OCI-M2 (cell line): ENCODE results near the gene CNOT6.
"Not testable (repeated sequence)": the region's sequence is repeated elsewhere in the genome, so short reads cannot be mapped to it uniquely, and the experiment has no call there.

ENCODE experiments used
- DNase-seq: peaks from one replicate; lab custom pipeline; 2025; ENCODE audit not compliant: unreplicated experiment; lab: John Stamatoyannopoulos, UW

Gene CNOT6

GRCh38 chr5:180470966-180471582, 23.1 kb upstream of the CNOT6 start:
- no peak for DNase-seq

GRCh38 chr5:180471866-180472265, 22.3 kb upstream of the CNOT6 start:
- no peak for DNase-seq

- no peak for DNase-seq
These were observed 21.9 kb upstream of the CNOT6 start for GRCh38 chr5:180472269-180472668.

- not testable (repeated sequence) for DNase-seq
These were observed 20.8 kb upstream of the CNOT6 start for GRCh38 chr5:180473386-180473785.

GRCh38 chr5:180474569-180474968, 19.6 kb upstream of the CNOT6 start:
- no peak for DNase-seq

GRCh38 chr5:180475969-180476524, 18.1 kb upstream of the CNOT6 start:
- not testable (repeated sequence) for DNase-seq

- DNase-seq = no peak
These were observed 9.4 kb upstream of the CNOT6 start for GRCh38 chr5:180484813-180485212.

- DNase-seq = no peak
These were observed 7.5 kb upstream of the CNOT6 start for GRCh38 chr5:180486636-180487149.

GRCh38 chr5:180487556-180487955, 6.6 kb upstream of the CNOT6 start:
- no peak for DNase-seq

- DNase-seq = no peak
These were observed 2.7 kb upstream of the CNOT6 start for GRCh38 chr5:180491496-180491895.

- DNase-seq = no peak
These were observed 1.8 kb upstream of the CNOT6 start for GRCh38 chr5:180492226-180492903.

GRCh38 chr5:180494510-180495181, 467 bp downstream of the CNOT6 start:
- DNase-seq = no peak

- no peak for DNase-seq
These were observed 1.1 kb downstream of the CNOT6 start for GRCh38 chr5:180495292-180495691.

GRCh38 chr5:180495991-180496741, 2.0 kb downstream of the CNOT6 start:
- no peak for DNase-seq

GRCh38 chr5:180496806-180497205, 2.6 kb downstream of the CNOT6 start:
- not testable (repeated sequence) for DNase-seq

- DNase-seq = not testable (repeated sequence)
These were observed 3.7 kb downstream of the CNOT6 start for GRCh38 chr5:180497865-180498264.

- no peak for DNase-seq
These were observed 4.2 kb downstream of the CNOT6 start for GRCh38 chr5:180498378-180498777.

- DNase-seq = no peak
These were observed 5.5 kb downstream of the CNOT6 start for GRCh38 chr5:180499684-180500083.

GRCh38 chr5:180500300-180500699, 6.1 kb downstream of the CNOT6 start:
- not testable (repeated sequence) for DNase-seq

- no peak for DNase-seq
These were observed 13.5 kb downstream of the CNOT6 start for GRCh38 chr5:180507661-180508060.

GRCh38 chr5:180515294-180515693, 21.1 kb downstream of the CNOT6 start:
- DNase-seq = no peak
